Peyer's patch (tissue), 4 donors: ENCODE results near the gene SPRED1. TPM values are rescaled to one million over a fixed set of nuclear protein-coding genes. Genes with fewer than 3 reads are reported as not detected.

Experiments used
- DNase-seq, 3 donors: peaks; one replicate each; pipeline ENCODE4 v3.0.0-alpha.2; 2017 to 2019
- H3K27ac ChIP-seq, 4 donors: fragments of 200-600 bp; sonication (generic); one replicate each; pipeline ENCODE4 v1.5.1; 2016 to 2019
- H3K27me3 ChIP-seq, 2 donors: fragments of 200-600 bp; sonication (generic); one replicate each; pipeline ENCODE4 v1.5.1; 2019
- H3K36me3 ChIP-seq, 3 donors: fragments of 200-600 bp; sonication (generic); one replicate each; pipeline ENCODE4 v1.5.1; 2016 to 2019
- H3K4me1 ChIP-seq, 4 donors: fragments of 200-600 bp; sonication (generic); one replicate each; pipeline ENCODE4 v1.5.1; 2016 to 2019
- H3K4me3 ChIP-seq, 4 donors: fragments of 200-600 bp; sonication (generic); 1 replicate in 3 of 4; 2 replicates in 1 of 4; pipeline ENCODE4 v1.5.1; 2016 to 2019; ENCODE audit warnings: mild to moderate bottlenecking in 1 of 4
- H3K9me3 ChIP-seq, 4 donors: fragments of 200-600 bp; sonication (generic); one replicate each; pipeline ENCODE4 v1.5.1; 2016 to 2019; ENCODE audit warnings: mild to moderate bottlenecking in 1 of 4
- POLR2A ChIP-seq, 2 donors: fragments of 450-650 bp; IDR thresholded peaks; one replicate each; pipeline ENCODE4 v1.5.1; 2017; ENCODE audit warnings: antibody characterized with exemption in 2 of 2, mild to moderate bottlenecking in 2 of 2, moderate library complexity in 2 of 2
- total RNA-seq, 4 donors: library from RNA; depleted of rRNA; stranded (reverse); fragments of >200 nt; gene quantifications; one replicate each; pipeline ENCODE4 v1.1.0, GENCODE V29; 2016
- TF ChIP-seq, protein P1 (sequence below), 6 experiments: fragments of 450-650 bp in 4 of 6; fragments of 200-600 bp in 2 of 6; sonication (generic) in 1 of 6; IDR thresholded peaks; one replicate each; pipeline ENCODE4 v1.5.1; 2017 to 2019; ENCODE audit warnings: antibody characterized with exemption in 6 of 6, mild to moderate bottlenecking in 3 of 6, moderate library complexity in 1 of 6

SPRED1 gene
- total RNA-seq, 4 donors from 2014 or later: 8.9 to 40.4 (median 20.2) TPM

- no peak overlapping the region for H3K4me3 ChIP-seq
These were observed 35.4 kb upstream of the SPRED1 start for GRCh38 chr15:38217191-38217595.

GRCh38 chr15:38217788-38218609, 34.6 kb upstream of the SPRED1 start:
- Histone ChIP-seq H3K27me3 (no peaks in the 10 kb centered on the region), H3K36me3 (no peaks in the 10 kb centered on the region), H3K9me3 (no peaks in the 10 kb centered on the region), H3K4me3 (no peak overlapping the region), H3K27ac (peak overlapping the region in 1 of 4 donors; percentile 45), H3K4me1 (peaks cover 0 to 27% (median 0%) of the 10 kb centered on the region in 4 donors)
- no peak for DNase-seq
- no peak for TF ChIP-seq POLR2A (IDR thresholded peaks at IDR 0.05)
- TF ChIP-seq, protein P1, sequence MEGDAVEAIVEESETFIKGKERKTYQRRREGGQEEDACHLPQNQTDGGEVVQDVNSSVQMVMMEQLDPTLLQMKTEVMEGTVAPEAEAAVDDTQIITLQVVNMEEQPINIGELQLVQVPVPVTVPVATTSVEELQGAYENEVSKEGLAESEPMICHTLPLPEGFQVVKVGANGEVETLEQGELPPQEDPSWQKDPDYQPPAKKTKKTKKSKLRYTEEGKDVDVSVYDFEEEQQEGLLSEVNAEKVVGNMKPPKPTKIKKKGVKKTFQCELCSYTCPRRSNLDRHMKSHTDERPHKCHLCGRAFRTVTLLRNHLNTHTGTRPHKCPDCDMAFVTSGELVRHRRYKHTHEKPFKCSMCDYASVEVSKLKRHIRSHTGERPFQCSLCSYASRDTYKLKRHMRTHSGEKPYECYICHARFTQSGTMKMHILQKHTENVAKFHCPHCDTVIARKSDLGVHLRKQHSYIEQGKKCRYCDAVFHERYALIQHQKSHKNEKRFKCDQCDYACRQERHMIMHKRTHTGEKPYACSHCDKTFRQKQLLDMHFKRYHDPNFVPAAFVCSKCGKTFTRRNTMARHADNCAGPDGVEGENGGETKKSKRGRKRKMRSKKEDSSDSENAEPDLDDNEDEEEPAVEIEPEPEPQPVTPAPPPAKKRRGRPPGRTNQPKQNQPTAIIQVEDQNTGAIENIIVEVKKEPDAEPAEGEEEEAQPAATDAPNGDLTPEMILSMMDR (IDR thresholded peaks at IDR 0.05): no peak

More at GRCh38 chr15:38217191-38217595, 35.4 kb upstream of the SPRED1 start:
- peaks cover 0 to 32% (median 0%) of the 10 kb centered on the region in 4 donors for H3K4me1 ChIP-seq
- H3K9me3 ChIP-seq: no peaks in the 10 kb centered on the region
- peak overlapping the region in 1 of 4 donors; percentile 45 for H3K27ac ChIP-seq
- no peaks in the 10 kb centered on the region for H3K36me3 ChIP-seq
- no peaks in the 10 kb centered on the region for H3K27me3 ChIP-seq
- DNase-seq: no peak
- TF ChIP-seq POLR2A (IDR thresholded peaks at IDR 0.05): no peak
- TF ChIP-seq, protein P1 (IDR thresholded peaks at IDR 0.05): no peak

GRCh38 chr15:38220606-38221273, 31.9 kb upstream of the SPRED1 start:
- H3K27ac ChIP-seq: no peak overlapping the region
- no peaks in the 10 kb centered on the region for H3K9me3 ChIP-seq
- H3K4me3 ChIP-seq: no peak overlapping the region
- H3K4me1 ChIP-seq: peaks cover 0 to 16% (median 0%) of the 10 kb centered on the region in 4 donors
- no peaks in the 10 kb centered on the region for H3K27me3 ChIP-seq
- H3K36me3 ChIP-seq: no peaks in the 10 kb centered on the region
- DNase-seq: no peak
- TF ChIP-seq, protein P1 (IDR thresholded peaks at IDR 0.05): no peak
- no peak for TF ChIP-seq POLR2A (IDR thresholded peaks at IDR 0.05)

GRCh38 chr15:38224486-38224885, 28.1 kb upstream of the SPRED1 start:
- H3K9me3 ChIP-seq: no peaks in the 10 kb centered on the region
- no peaks in the 10 kb centered on the region for H3K27me3 ChIP-seq
- no peak overlapping the region for H3K27ac ChIP-seq
- H3K4me3 ChIP-seq: no peak overlapping the region
- no peaks in the 10 kb centered on the region for H3K36me3 ChIP-seq
- H3K4me1 ChIP-seq: no peaks in the 10 kb centered on the region
- no peak for TF ChIP-seq POLR2A (IDR thresholded peaks at IDR 0.05)
- TF ChIP-seq, protein P1 (IDR thresholded peaks at IDR 0.05): no peak
- DNase-seq: no peak

DNA sequence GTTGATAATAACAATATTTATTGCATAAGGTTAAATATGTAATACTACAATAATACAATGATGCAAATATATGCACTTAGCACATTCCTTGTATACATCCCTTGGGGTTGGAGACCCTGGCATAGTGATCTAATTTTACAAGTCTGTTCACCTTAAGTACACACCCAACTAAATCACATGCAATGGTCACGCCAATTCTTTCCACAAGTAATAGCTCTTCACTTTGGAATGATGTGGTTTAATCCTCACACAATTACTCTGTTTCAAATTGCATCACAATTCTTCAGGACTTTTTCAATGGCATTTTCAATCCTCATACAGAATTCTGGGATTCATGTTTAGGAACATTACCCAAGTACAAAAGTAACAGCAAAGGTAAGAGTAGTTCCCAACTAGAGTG, 27.3 kb upstream of the SPRED1 start:
- Histone ChIP-seq H3K27ac (no peak overlapping the region), H3K9me3 (no peaks in the 10 kb centered on the region), H3K27me3 (no peaks in the 10 kb centered on the region), H3K4me1 (no peaks in the 10 kb centered on the region), H3K36me3 (no peaks in the 10 kb centered on the region), H3K4me3 (no peak overlapping the region)
- no peak for DNase-seq
- TF ChIP-seq, protein P1 (IDR thresholded peaks at IDR 0.05): no peak
- TF ChIP-seq POLR2A (IDR thresholded peaks at IDR 0.05): no peak
